Gastroesophageal sphincter (tissue), 3 donors: Measurements from ENCODE around the gene GOLGA7B.

Experiments used
- CTCF ChIP-seq, 4 experiments: fragments of 200-600 bp in 2 of 4; fragments of 450-650 bp in 2 of 4; sonication (generic) in 1 of 4; IDR thresholded peaks; one replicate each; pipeline ENCODE4 v1.5.1; 2017 to 2019; ENCODE audit warnings: antibody characterized with exemption in 4 of 4, mild to moderate bottlenecking in 2 of 4, moderate library complexity in 2 of 4
- POLR2A ChIP-seq, 2 donors: fragments of 450-650 bp; IDR thresholded peaks; one replicate each; pipeline ENCODE4 v1.6.1; 2017; ENCODE audit warnings: antibody characterized with exemption in 2 of 2, mild to moderate bottlenecking in 2 of 2, moderate library complexity in 1 of 2

GRCh38 chr10:97836446-97836845 is 13.2 kb upstream of the GOLGA7B start:
- TF ChIP-seq CTCF (IDR thresholded peaks at IDR 0.05), result no peak
- no peak for TF ChIP-seq POLR2A (IDR thresholded peaks at IDR 0.05)
